Stimulated activated CD8-positive, alpha-beta memory T cell treated with anti-CD3 and anti-CD28 coated beads, Interleukin-15, amount 100 ng/mL, for 1 hour (primary cell): ENCODE results near the gene KAT8.

Source experiments
- DNase-seq: peaks from one replicate; pipeline ENCODE4 v3.0.0-alpha.2; 2020; ENCODE audit warnings: low read depth

Gene KAT8

GRCh38 chr16:31108035-31108793 is 9.2 kb upstream of the KAT8 start, which contains the start of gene BCKDK:
BCKDK (plus strand) TSS chr16:31108386; CDS start chr16:31109224, 838 bp downstream.
- peak; percentile 21 for DNase-seq

- no peak for DNase-seq
Observed at GRCh38 chr16:31108794-31109558, 8.5 kb upstream of the KAT8 start.

- no peak for DNase-seq
Observed at GRCh38 chr16:31109622-31110021, 7.8 kb upstream of the KAT8 start.

- no peak for DNase-seq
Observed at GRCh38 chr16:31110106-31111034, 7.1 kb upstream of the KAT8 start.

- DNase-seq: no peak
Observed at GRCh38 chr16:31111881-31112466, 5.5 kb upstream of the KAT8 start.

- no peak for DNase-seq
Observed at GRCh38 chr16:31112711-31113110, 4.8 kb upstream of the KAT8 start.

GRCh38 chr16:31113121-31114120 is 4.0 kb upstream of the KAT8 start:
- DNase-seq: no peak

- DNase-seq: no peak
Observed at GRCh38 chr16:31114468-31114867, 3.0 kb upstream of the KAT8 start.

- no peak for DNase-seq
Observed at GRCh38 chr16:31118223-31119155, 1.0 kb downstream of the KAT8 start.

- DNase-seq: no peak
Observed at GRCh38 chr16:31120129-31120528, 2.7 kb downstream of the KAT8 start.

- no peak for DNase-seq
Observed at GRCh38 chr16:31125844-31126243, 8.4 kb downstream of the KAT8 start.

- DNase-seq: no peak
Observed at GRCh38 chr16:31127182-31127581, 9.7 kb downstream of the KAT8 start.

GRCh38 chr16:31128711-31129567 is 11.5 kb downstream of the KAT8 start:
- DNase-seq: no peak

- DNase-seq: no peak
Observed at GRCh38 chr16:31129568-31130335, 12.3 kb downstream of the KAT8 start.

- no peak for DNase-seq
Observed at GRCh38 chr16:31130336-31130891, 12.9 kb downstream of the KAT8 start.

GRCh38 chr16:31130899-31131298 is 13.4 kb downstream of the KAT8 start:
- no peak for DNase-seq

- no peak for DNase-seq
Observed at GRCh38 chr16:31131416-31131815, 14.0 kb downstream of the KAT8 start.
